Activated CD8-positive, alpha-beta T cell treated with anti-CD3 and anti-CD28 coated beads for 36 hours (primary cell): ENCODE data around the gene MIAT. TPM values are rescaled to one million over a fixed set of nuclear protein-coding genes. Genes with fewer than 3 reads are reported as not detected.

Source experiments
- ATAC-seq: fragments of 200-7000 bp; cut with Tn5 transposase; one replicate; pipeline ENCODE4 v1.10.0; 2021; ENCODE audit warnings: mild to moderate bottlenecking, moderate library complexity
- CTCF ChIA-PET: fragments of 350-600 bp; sonication (Branson Sonifier 250); formaldehyde crosslinking; loops from one replicate; lab custom pipeline; 2021; ENCODE audit warnings: antibody characterized with exemption; lab: Charles Lee
- POLR2A ChIA-PET: fragments of 350-600 bp; sonication (Branson Sonifier 250); formaldehyde crosslinking; loops from one replicate; lab custom pipeline; 2021; ENCODE audit warnings: antibody characterized with exemption; lab: Charles Lee
- DNase-seq: peaks from one replicate; pipeline ENCODE4 v3.0.0-alpha.2; 2020
- H3K27ac Mint-ChIP-seq: one replicate; pipeline ENCODE4 v1.8.0; 2021; ENCODE audit warnings: mild to moderate bottlenecking, mixed read lengths
- H3K27me3 Mint-ChIP-seq: one replicate; pipeline ENCODE4 v1.8.0; 2021; ENCODE audit warnings: mixed read lengths
- H3K36me3 Mint-ChIP-seq: one replicate; pipeline ENCODE4 v1.8.0; 2021; ENCODE audit warnings: low read depth, mixed read lengths
- H3K4me1 Mint-ChIP-seq: one replicate; pipeline ENCODE4 v1.8.0; 2021; ENCODE audit warnings: low read depth, mixed read lengths
- H3K4me3 Mint-ChIP-seq: one replicate; pipeline ENCODE4 v1.8.0; 2021; ENCODE audit warnings: mild to moderate bottlenecking, moderate library complexity, mixed read lengths
- H3K9me3 Mint-ChIP-seq: one replicate; pipeline ENCODE4 v1.8.0; 2021; ENCODE audit warnings: mixed read lengths
- CTCF ChIP-seq: fragments of 200-600 bp; IDR thresholded peaks from one replicate; pipeline ENCODE4 v1.8.0; 2022; ENCODE audit warnings: antibody characterized with exemption, mild to moderate bottlenecking
- intact Hi-C: fragments of 100-400 bp; cut with micrococcal nuclease; formaldehyde crosslinking; loops from one replicate; pipeline ENCODE4 v1.10.0; 2022
- total RNA-seq, 2 experiments: library from RNA; stranded (reverse); gene quantifications; one replicate each; pipeline ENCODE4 v1.2.3, GENCODE V29; 2021

Gene MIAT
- total RNA-seq, 2 experiments from 2014 or later, result 11.6 to 11.9 TPM

- ATAC-seq, result no peak
- DNase-seq, result no peak
- ChIA-PET POLR2A (no interaction called here), CTCF (interaction anchor here (1.6 kb wide), 1 partner anchor 11 kb away, joined by 7 read pairs; no protein-coding TSS in a partner anchor)
- H3K27ac Mint-ChIP-seq, result no peak overlapping the region
- no peaks in the 10 kb centered on the region for H3K9me3 Mint-ChIP-seq
- H3K27me3 Mint-ChIP-seq, result no peaks in the 10 kb centered on the region
- intact Hi-C loops, result no loop called here
- peaks cover 23% of the 10 kb centered on the region for H3K4me1 Mint-ChIP-seq
- peaks cover 19% of the 10 kb centered on the region for H3K36me3 Mint-ChIP-seq
- no peak overlapping the region for H3K4me3 Mint-ChIP-seq
- TF ChIP-seq CTCF, result no peak
These were observed 51.0 kb downstream of the MIAT start for GRCh38 chr22:26708256-26709009.

- Mint-ChIP-seq H3K4me3 (no peak overlapping the region), H3K9me3 (no peaks in the 10 kb centered on the region), H3K4me1 (peaks cover 24% of the 10 kb centered on the region), H3K27me3 (no peaks in the 10 kb centered on the region), H3K36me3 (peaks cover 19% of the 10 kb centered on the region), H3K27ac (no peak overlapping the region)
- DNase-seq, result no peak
- intact Hi-C loops, result no loop called here
- CTCF ChIA-PET, result interaction anchor here (0.6 to 1.6 kb wide), 3 partner anchors 13 to 349 kb away, joined by 3 to 7 read pairs (median 3); no protein-coding TSS in a partner anchor
- no peak for ATAC-seq
- no peak for TF ChIP-seq CTCF
- POLR2A ChIA-PET, result no interaction called here
These were observed 52.4 kb downstream of the MIAT start for GRCh38 chr22:26709617-26710390.

- CTCF ChIA-PET, result interaction anchor here (1.4 kb wide), 1 partner anchor 39 kb away, joined by 3 read pairs; no protein-coding TSS in a partner anchor
- DNase-seq (peak; percentile 42), ATAC-seq (peak; percentile 74)
- Mint-ChIP-seq H3K27ac (no peak overlapping the region), H3K4me1 (peaks cover 18% of the 10 kb centered on the region), H3K27me3 (no peaks in the 10 kb centered on the region), H3K9me3 (no peaks in the 10 kb centered on the region), H3K36me3 (peaks cover 19% of the 10 kb centered on the region), H3K4me3 (no peak overlapping the region)
- POLR2A ChIA-PET, result no interaction called here
- intact Hi-C loops, result no loop called here
- no peak for TF ChIP-seq CTCF
These were observed 54.0 kb downstream of the MIAT start for GRCh38 chr22:26711205-26711963.

DNA sequence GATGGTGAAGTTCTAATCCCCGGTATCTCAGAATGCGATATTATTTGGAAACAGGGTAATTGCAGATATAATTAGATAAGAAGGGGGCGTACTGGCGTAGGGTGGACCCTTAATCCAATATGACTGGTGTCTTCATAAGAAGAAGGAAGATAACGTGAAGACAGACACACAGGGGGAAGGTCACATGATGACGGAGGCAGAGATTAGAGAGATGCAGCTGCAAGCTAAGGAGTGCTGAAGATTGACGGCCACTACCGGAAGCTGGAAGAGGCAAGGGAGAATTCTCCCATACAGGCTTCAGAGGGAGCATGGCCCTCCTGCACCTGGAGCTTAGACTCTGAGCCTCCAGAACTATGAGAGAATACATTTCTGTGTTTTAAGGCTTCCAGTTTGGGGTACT, 54.8 kb downstream of the MIAT start:
- POLR2A ChIA-PET, result no interaction called here
- Mint-ChIP-seq H3K36me3 (peaks cover 14% of the 10 kb centered on the region), H3K4me3 (no peak overlapping the region), H3K27me3 (no peaks in the 10 kb centered on the region), H3K27ac (no peak overlapping the region), H3K4me1 (peaks cover 16% of the 10 kb centered on the region), H3K9me3 (no peaks in the 10 kb centered on the region)
- no peak for TF ChIP-seq CTCF
- no peak for DNase-seq
- no peak for ATAC-seq
- CTCF ChIA-PET, result no interaction called here
- intact Hi-C loops, result no loop called here
